ENCODE results near the gene LURAP1L.

Gene LURAP1L, protein sequence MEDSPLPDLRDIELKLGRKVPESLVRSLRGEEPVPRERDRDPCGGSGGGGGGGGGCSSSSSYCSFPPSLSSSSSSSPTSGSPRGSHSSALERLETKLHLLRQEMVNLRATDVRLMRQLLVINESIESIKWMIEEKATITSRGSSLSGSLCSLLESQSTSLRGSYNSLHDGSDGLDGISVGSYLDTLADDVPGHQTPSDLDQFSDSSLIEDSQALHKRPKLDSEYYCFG

DNA sequence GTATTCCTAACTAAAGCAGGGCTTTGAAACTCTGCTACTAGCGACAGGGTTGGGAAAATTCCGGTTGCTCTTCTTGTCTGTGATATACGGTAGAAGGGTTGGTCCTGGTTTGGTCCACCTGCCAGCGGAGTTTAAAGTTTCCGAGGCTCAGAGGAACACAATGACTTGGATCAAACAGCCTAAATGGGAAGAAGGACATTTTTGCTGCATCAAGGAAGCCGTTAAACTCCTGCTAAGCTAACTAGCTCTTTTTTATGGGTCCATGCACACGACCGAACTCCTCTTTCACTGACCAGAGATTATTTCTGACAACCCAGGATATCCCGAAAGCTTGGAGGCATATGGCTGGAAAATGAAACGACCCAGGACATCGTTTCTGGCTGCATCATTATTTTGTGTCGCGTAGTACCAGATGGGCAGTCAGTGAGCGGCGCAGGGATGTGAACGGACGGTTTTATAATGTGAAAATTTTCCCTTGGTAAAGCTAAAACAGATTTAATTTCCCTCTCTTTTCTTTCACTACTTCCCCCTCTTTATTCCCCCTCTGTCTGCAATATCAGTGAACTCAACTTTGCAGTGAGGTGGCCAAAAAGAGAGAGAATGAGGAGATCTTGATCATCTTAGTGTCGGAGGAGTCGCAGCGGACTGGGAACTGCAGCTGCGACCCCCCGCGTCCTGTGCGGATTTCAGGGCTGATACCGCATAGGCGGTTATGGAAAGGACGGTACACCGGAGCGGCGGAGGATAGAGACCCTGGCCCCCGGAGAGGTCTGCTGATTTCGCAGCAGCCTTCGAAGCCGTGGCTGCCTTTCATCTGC, at the start of gene LURAP1L:
Gene LURAP1L, plus strand, starts transcription at position 160 of the 818 bp plus-strand sequence. CDS start 696 bp downstream, outside the sequence.
- TF ChIP-seq, protein P1, sequence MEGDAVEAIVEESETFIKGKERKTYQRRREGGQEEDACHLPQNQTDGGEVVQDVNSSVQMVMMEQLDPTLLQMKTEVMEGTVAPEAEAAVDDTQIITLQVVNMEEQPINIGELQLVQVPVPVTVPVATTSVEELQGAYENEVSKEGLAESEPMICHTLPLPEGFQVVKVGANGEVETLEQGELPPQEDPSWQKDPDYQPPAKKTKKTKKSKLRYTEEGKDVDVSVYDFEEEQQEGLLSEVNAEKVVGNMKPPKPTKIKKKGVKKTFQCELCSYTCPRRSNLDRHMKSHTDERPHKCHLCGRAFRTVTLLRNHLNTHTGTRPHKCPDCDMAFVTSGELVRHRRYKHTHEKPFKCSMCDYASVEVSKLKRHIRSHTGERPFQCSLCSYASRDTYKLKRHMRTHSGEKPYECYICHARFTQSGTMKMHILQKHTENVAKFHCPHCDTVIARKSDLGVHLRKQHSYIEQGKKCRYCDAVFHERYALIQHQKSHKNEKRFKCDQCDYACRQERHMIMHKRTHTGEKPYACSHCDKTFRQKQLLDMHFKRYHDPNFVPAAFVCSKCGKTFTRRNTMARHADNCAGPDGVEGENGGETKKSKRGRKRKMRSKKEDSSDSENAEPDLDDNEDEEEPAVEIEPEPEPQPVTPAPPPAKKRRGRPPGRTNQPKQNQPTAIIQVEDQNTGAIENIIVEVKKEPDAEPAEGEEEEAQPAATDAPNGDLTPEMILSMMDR (IDR thresholded peaks at IDR 0.05; ENCODE audit: control extremely low read depth, extremely low read depth, low read depth, missing control alignments), result no peak
- DNase-seq (ENCODE audit: extremely low spot score), result peak; percentile 8
- CTCF ChIA-PET, result interaction anchor here (1.0 to 2.7 kb wide), 12 partner anchors 10 to 200 kb away, joined by 3 to 13 read pairs (median 6); no protein-coding TSS in a partner anchor
- POLR2A ChIA-PET, result no interaction called here

DNA sequence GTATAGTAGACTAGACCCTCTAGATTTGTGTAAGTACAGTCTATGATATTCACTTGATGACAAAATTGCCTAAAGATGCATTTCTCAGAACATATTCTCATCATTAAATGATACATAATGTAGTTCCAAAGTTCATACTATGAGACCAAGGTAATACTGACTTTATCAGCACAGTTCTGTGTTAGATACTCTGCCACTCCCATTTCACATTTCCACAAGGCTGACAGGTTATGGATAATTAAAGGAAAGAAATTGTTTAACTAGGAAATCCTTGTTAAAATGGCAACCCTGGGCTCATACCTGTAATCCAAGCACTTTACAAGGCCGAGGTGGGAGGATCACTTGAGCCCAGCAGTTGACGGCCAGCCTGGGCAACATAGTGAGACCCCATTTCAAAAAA, 48.0 kb upstream of the LURAP1L start:
- ChIA-PET CTCF (interaction anchor here (1.0 to 1.3 kb wide), 2 partner anchors 11 to 93 kb away, joined by 3 read pairs; no protein-coding TSS in a partner anchor), POLR2A (no interaction called here)
- TF ChIP-seq, protein P1 (IDR thresholded peaks at IDR 0.05; ENCODE audit: control extremely low read depth, extremely low read depth, low read depth, missing control alignments), result no peak
- no peak for DNase-seq (ENCODE audit: extremely low spot score)

DNA sequence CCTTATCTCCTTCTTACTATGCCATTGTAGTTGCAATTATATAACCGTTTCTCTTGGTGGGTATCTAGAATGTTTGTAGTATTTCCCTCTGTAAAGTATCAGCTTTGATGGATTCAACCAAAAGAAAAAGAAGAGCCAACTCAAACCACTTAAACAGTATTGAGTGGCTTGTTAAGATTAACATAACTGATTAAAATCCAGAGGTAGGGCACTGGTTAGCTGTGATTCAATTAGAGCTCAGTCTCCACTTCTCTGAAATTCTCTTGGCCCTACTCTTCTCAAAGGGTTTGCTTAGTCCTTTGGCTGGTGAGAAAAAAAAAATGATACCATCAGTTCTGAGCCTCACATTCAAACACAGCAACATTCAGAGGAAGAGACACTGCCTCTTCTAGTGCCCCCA, 44.6 kb upstream of the LURAP1L start:
- TF ChIP-seq, protein P1 (IDR thresholded peaks at IDR 0.05; ENCODE audit: control extremely low read depth, extremely low read depth, low read depth, missing control alignments), result no peak
- no peak for DNase-seq (ENCODE audit: extremely low spot score)
- POLR2A ChIA-PET, result no interaction called here
- CTCF ChIA-PET, result interaction anchor here (1.8 kb wide), 1 partner anchor 89 kb away, joined by 5 read pairs; no protein-coding TSS in a partner anchor

DNA sequence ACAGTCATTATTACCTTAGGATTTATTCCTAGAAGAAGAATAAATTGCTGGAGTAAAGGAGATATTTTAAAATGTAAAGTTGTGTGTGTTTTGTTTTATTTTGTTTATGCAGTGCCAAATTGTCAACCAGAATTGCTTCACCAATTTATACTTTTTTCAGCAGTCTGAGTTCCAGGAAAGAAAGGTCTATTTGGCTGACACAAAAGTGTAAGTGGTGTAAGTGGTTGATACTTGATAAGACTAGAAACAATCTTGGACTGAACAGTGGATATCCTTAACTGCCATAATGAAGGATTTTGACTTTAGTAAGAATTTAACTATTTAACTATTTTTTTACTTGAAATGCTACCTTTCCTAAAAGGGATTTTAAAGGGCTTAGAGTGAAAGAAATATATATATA, 43.9 kb upstream of the LURAP1L start:
- POLR2A ChIA-PET, result no interaction called here
- no peak for DNase-seq (ENCODE audit: extremely low spot score)
- TF ChIP-seq, protein P1 (IDR thresholded peaks at IDR 0.05; ENCODE audit: control extremely low read depth, extremely low read depth, low read depth, missing control alignments), result no peak
- CTCF ChIA-PET, result interaction anchor here (1.8 kb wide), 1 partner anchor 89 kb away, joined by 5 read pairs; no protein-coding TSS in a partner anchor

DNA sequence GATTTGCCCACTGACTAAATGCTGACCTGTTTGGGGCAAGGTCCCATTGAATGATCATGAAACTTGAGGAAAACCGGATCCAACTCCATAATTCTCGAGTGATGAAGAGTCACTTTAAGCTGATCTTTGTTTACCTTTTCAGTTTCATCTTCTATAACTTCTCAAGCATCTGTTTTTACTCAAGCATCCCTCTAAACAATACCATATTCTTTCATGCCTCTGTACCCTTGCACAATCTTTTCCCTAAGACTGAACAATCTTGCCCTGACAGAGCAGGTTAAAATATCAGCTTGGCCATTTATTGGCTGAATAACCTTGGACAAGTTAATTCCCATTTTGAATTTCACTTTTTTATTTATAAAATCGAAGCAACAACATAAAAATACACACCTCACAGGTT, 41.8 kb upstream of the LURAP1L start:
- ChIA-PET POLR2A (no interaction called here), CTCF (interaction anchor here (1.6 to 3.0 kb wide), 3 partner anchors 10 to 42 kb away, joined by 5 to 13 read pairs (median 5); partner anchors contain the start of gene LURAP1L)
- no peak for DNase-seq (ENCODE audit: extremely low spot score)
- TF ChIP-seq, protein P1 (IDR thresholded peaks at IDR 0.05; ENCODE audit: control extremely low read depth, extremely low read depth, low read depth, missing control alignments), result no peak

DNA sequence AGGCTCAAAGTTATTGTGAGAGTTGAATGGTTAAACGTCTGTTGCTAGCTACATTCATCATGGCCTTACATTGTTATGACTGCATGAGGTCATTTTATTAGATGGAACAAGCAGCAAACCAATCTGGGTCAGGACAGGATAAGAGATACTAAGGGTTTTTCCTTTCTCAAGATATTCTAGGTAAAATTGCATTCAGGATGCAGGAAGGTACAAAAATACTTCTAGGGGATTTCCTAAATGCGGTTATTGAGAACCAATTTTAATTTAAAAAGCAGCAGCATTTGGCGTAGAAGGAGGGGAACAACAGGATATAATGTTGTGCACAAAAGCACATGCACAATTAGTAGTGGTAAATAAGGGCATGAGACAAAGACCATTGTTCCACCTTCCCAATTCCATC, 39.2 kb upstream of the LURAP1L start:
- POLR2A ChIA-PET, result no interaction called here
- DNase-seq (ENCODE audit: extremely low spot score), result no peak

More for the DNA sequence above, 39.2 kb upstream of the LURAP1L start:
- TF ChIP-seq, protein P1 (IDR thresholded peaks at IDR 0.05; ENCODE audit: control extremely low read depth, extremely low read depth, low read depth, missing control alignments), result no peak
- CTCF ChIA-PET, result interaction anchor here (2.7 to 4.1 kb wide), 2 partner anchors 10 to 40 kb away, joined by 11 to 12 read pairs; partner anchors contain the start of gene LURAP1L
